H9 (cell line): ENCODE measurements around the gene SHISA8. TPM values are rescaled to one million over a fixed set of nuclear protein-coding genes. Genes with fewer than 3 reads are reported as not detected.

Experiments used
- DNase-seq: peaks from one replicate; pipeline ENCODE4 v3.0.0-alpha.2; 2017
- H2AFZ ChIP-seq: one replicate; pipeline ENCODE4 v1.6.1; 2013; ENCODE audit warnings: mild to moderate bottlenecking, low read length, control low read depth, moderate library complexity
- H2AK5ac ChIP-seq: 2 replicates; pipeline ENCODE4 v1.6.1; 2013; ENCODE audit warnings: low read length, control low read depth, mixed read lengths; ENCODE audit not compliant: insufficient read length
- H2BK120ac ChIP-seq: one replicate; pipeline ENCODE4 v1.6.1; 2013; ENCODE audit warnings: low read depth, mild to moderate bottlenecking, low read length, control low read depth, inconsistent platforms; ENCODE audit not compliant: poor library complexity, severe bottlenecking
- H2BK12ac ChIP-seq: 2 replicates; pipeline ENCODE4 v1.6.1; 2013; ENCODE audit warnings: low read length, control low read depth, mixed read lengths, low read depth; ENCODE audit not compliant: insufficient read length
- H2BK15ac ChIP-seq: 2 replicates; pipeline ENCODE4 v1.6.1; 2013; ENCODE audit warnings: low read depth, low read length, control low read depth
- H2BK20ac ChIP-seq: one replicate; pipeline ENCODE4 v1.6.1; 2013; ENCODE audit warnings: low read depth, mild to moderate bottlenecking, low read length, control low read depth, inconsistent platforms; ENCODE audit not compliant: poor library complexity, severe bottlenecking
- H2BK5ac ChIP-seq: 2 replicates; pipeline ENCODE4 v1.6.1; 2013; ENCODE audit warnings: low read length, control low read depth, mixed read lengths; ENCODE audit not compliant: insufficient read length
- H3K14ac ChIP-seq: 2 replicates; pipeline ENCODE4 v1.6.1; 2013; ENCODE audit warnings: low read length, control low read depth; ENCODE audit not compliant: insufficient read depth
- H3K18ac ChIP-seq: 2 replicates; pipeline ENCODE4 v1.6.1; 2013; ENCODE audit warnings: low read depth, mild to moderate bottlenecking, mixed read lengths, low read length, control low read depth; ENCODE audit not compliant: insufficient read length
- H3K23ac ChIP-seq: 2 replicates; pipeline ENCODE4 v1.6.1; 2013; ENCODE audit warnings: low read length, control low read depth, mixed read lengths, low read depth; ENCODE audit not compliant: insufficient read length
- H3K23me2 ChIP-seq: 2 replicates; pipeline ENCODE4 v1.6.1; 2013; ENCODE audit warnings: low read depth, mild to moderate bottlenecking, mixed read lengths, low read length, control low read depth; ENCODE audit not compliant: insufficient read length, poor library complexity, severe bottlenecking
- H3K27ac ChIP-seq: 2 replicates; pipeline ENCODE4 v1.5.1; 2013; ENCODE audit warnings: low read length, control low read depth, mixed read lengths, low read depth; ENCODE audit not compliant: insufficient read length
- H3K27me3 ChIP-seq: 2 replicates; pipeline ENCODE4 v1.6.1; 2013; ENCODE audit warnings: low read length, control low read depth, inconsistent platforms; ENCODE audit not compliant: insufficient read depth
- H3K4ac ChIP-seq: 2 replicates; pipeline ENCODE4 v1.6.1; 2013; ENCODE audit warnings: low read depth, mild to moderate bottlenecking, control low read depth, inconsistent platforms, low read length, moderate library complexity
- H3K4me1 ChIP-seq: 2 replicates; pipeline ENCODE4 v1.6.1; 2013; ENCODE audit warnings: low read length, control low read depth, inconsistent platforms; ENCODE audit not compliant: insufficient read depth
- H3K4me2 ChIP-seq: 2 replicates; pipeline ENCODE4 v1.6.1; 2013; ENCODE audit warnings: low read length, control low read depth, mixed read lengths; ENCODE audit not compliant: insufficient read length, insufficient read depth
- H3K56ac ChIP-seq: 2 replicates; pipeline ENCODE4 v1.6.1; 2013; ENCODE audit warnings: low read depth, mild to moderate bottlenecking, mixed read lengths, low read length, control low read depth; ENCODE audit not compliant: insufficient read length
- H3K79me1 ChIP-seq: 2 replicates; pipeline ENCODE4 v1.6.1; 2013; ENCODE audit warnings: low read depth, mild to moderate bottlenecking, moderate library complexity, low read length, control low read depth, inconsistent platforms; ENCODE audit not compliant: insufficient read depth, poor library complexity, severe bottlenecking
- H3K79me2 ChIP-seq: 2 replicates; pipeline ENCODE4 v1.6.1; 2013; ENCODE audit warnings: low read length, control low read depth, inconsistent platforms; ENCODE audit not compliant: insufficient read depth
- H3K9ac ChIP-seq: 2 replicates; pipeline ENCODE4 v1.6.1; 2013; ENCODE audit warnings: low read length, control low read depth, mixed read lengths; ENCODE audit not compliant: insufficient read length; ENCODE audit errors: extremely low read depth
- H3K9me3 ChIP-seq: one replicate; pipeline ENCODE4 v1.6.1; 2013; ENCODE audit warnings: low read depth, low read length, inconsistent platforms; ENCODE audit not compliant: control insufficient read depth
- H3T11ph ChIP-seq: one replicate; pipeline ENCODE4 v1.6.1; 2013; ENCODE audit warnings: mild to moderate bottlenecking, low read length, control low read depth, inconsistent platforms
- H4K20me1 ChIP-seq: one replicate; pipeline ENCODE4 v1.6.1; 2013; ENCODE audit not compliant: control insufficient read depth, insufficient read length, insufficient read depth
- H4K5ac ChIP-seq: 2 replicates; pipeline ENCODE4 v1.6.1; 2013; ENCODE audit warnings: low read depth, mild to moderate bottlenecking, mixed read lengths, low read length, control low read depth; ENCODE audit not compliant: insufficient read length
- H4K8ac ChIP-seq: replicated peaks from 2 replicates; pipeline ENCODE4 v1.6.1; 2013; ENCODE audit warnings: low read length, control low read depth, mixed read lengths, low read depth; ENCODE audit not compliant: insufficient read length
- H4K91ac ChIP-seq: 2 replicates; pipeline ENCODE4 v1.6.1; 2013; ENCODE audit warnings: low read depth, mild to moderate bottlenecking, moderate library complexity, mixed read lengths, low read length, control low read depth; ENCODE audit not compliant: insufficient read length
- H3K27ac Mint-ChIP-seq, 3 experiments: 2 replicates in 2 of 3; 3 replicates in 1 of 3; pipeline ENCODE4 v1.8.0; 2020 to 2021; ENCODE audit warnings: mixed read lengths in 3 of 3, mild to moderate bottlenecking in 1 of 3, moderate library complexity in 1 of 3
- H3K27me3 Mint-ChIP-seq: 2 replicates; pipeline ENCODE4 v1.8.0; 2021; ENCODE audit warnings: low read depth, mild to moderate bottlenecking, moderate library complexity, mixed read lengths
- H3K36me3 Mint-ChIP-seq, 3 experiments: 2 replicates in 2 of 3; 3 replicates in 1 of 3; pipeline ENCODE4 v1.8.0; 2020 to 2021; ENCODE audit warnings: low read depth in 3 of 3, mixed read lengths in 3 of 3; ENCODE audit not compliant: insufficient read depth in 1 of 3
- H3K4me1 Mint-ChIP-seq, 2 experiments: 2 replicates each; pipeline ENCODE4 v1.8.0; 2020; ENCODE audit warnings: mixed read lengths in 2 of 2
- H3K4me3 Mint-ChIP-seq, 2 experiments: 2 replicates in 1 of 2; 3 replicates in 1 of 2; pipeline ENCODE4 v1.8.0; 2020 to 2021; ENCODE audit warnings: mild to moderate bottlenecking in 2 of 2, mixed read lengths in 2 of 2, moderate library complexity in 1 of 2
- H3K9me3 Mint-ChIP-seq, 2 experiments: 2 replicates in 1 of 2; 3 replicates in 1 of 2; pipeline ENCODE4 v1.8.0; 2020; ENCODE audit warnings: mild to moderate bottlenecking in 2 of 2, mixed read lengths in 2 of 2, moderate library complexity in 1 of 2
- CTCF ChIP-seq: fragments of 200-600 bp; sonication (generic); conservative IDR thresholded peaks from 3 replicates; pipeline ENCODE4 v1.8.0; 2021; ENCODE audit warnings: antibody characterized with exemption, mild to moderate bottlenecking
- WGBS: extraction: QIAGEN DNeasy Blood & Tissue Kit; methylation state at CpG from one replicate; pipeline ENCODE4 v1.1.7; 2013; ENCODE audit warnings: missing lambda C conversion rate, low lambda C conversion rate, mixed read lengths; ENCODE audit not compliant: insufficient read length; ENCODE audit errors: extremely low coverage; 5-methylcytosine and 5-hydroxymethylcytosine counted together
- total RNA-seq: library from RNA; stranded (reverse); gene quantifications from 2 replicates; pipeline ENCODE4 v1.2.1, GENCODE V29; 2021

The SHISA8 gene
- total RNA-seq, 1 experiment from 2014 or later, result 1.4 TPM

DNA sequence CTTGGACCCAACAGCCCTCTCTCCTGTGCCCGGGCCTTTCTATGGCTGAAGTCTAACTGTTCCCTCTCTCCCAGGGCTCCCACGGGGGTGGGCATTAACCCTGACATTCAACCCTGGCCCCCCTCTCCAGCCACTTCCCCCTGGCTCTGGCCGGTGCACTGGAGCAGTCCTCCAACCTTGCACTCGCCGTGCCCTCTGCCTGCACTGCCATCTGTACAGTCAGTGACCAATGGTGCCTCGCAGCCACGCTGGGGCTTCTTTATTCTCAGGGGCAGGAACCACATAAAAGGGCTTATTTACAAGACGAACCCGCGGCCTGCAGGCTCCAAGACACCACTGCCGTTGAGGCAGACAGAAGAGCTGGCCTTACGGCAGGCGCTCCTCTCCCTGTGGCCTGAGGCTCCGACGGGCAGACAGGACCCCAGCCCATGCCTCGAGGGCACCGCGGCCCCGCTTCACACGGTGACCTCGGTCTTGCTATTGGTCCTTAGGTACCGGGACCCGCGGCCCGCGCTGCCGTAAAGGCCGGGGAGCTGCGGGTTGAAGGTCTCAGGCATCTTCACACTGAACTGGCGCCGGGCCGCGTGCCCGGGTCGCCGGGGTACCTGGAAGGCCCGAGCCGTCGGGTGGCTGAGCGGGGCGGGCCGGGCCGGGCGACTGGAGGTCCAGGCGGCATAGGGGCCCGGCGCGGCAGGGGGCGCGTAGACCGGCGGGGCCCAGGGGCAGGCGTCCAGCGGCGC lies 5.4 kb downstream of the SHISA8 start:
- Histone ChIP-seq H3K79me2 (no peaks in the 10 kb centered on the region), H3K18ac (no peak overlapping the region), H2BK20ac (no peak overlapping the region), H3K27me3 (peaks cover 35% of the 10 kb centered on the region), H3K14ac (no peak overlapping the region), H3K4me2 (no peak overlapping the region), H2BK120ac (no peak overlapping the region), H3K79me1 (no peaks in the 10 kb centered on the region), H3K23me2 (no peaks in the 10 kb centered on the region), H3K56ac (no peak overlapping the region), H2BK15ac (no peak overlapping the region), H3K4ac (no peak overlapping the region), H3K4me1 (peaks cover 2% of the 10 kb centered on the region; the same call in 1 of the 2 replicates), H3K9ac (no peak overlapping the region), H2BK5ac (no peak overlapping the region), H3T11ph (no peak overlapping the region), H4K91ac (no peak overlapping the region), H3K27ac (no peak overlapping the region), H3K9me3 (no peaks in the 10 kb centered on the region), H4K5ac (no peak overlapping the region), H2AFZ (no peak overlapping the region), H3K23ac (no peak overlapping the region), H4K20me1 (no peaks in the 10 kb centered on the region), H2BK12ac (no peak overlapping the region), H4K8ac (no peak overlapping the region), H2AK5ac (no peak overlapping the region)
- no peak for TF ChIP-seq CTCF
- Mint-ChIP-seq H3K36me3 (peaks cover 7 to 24% (median 18%) of the 10 kb centered on the region in 3 experiments), H3K4me1 (peaks cover 9 to 21% of the 10 kb centered on the region in 2 experiments), H3K4me3 (peak overlapping the region in 1 of 2 experiments; percentile 60; a peak in 2 of 5 replicates), H3K27me3 (peaks cover 54% of the 10 kb centered on the region), H3K27ac (no peak overlapping the region), H3K9me3 (no peaks in the 10 kb centered on the region; a peak in 2 of 5 replicates)
- WGBS, result no CpG with 5 or more reads among the region's 55 CpGs
- DNase-seq, result peak; percentile 59
